GM23338 (cell line): ENCODE results near the gene RNU5B-1. TPM values are rescaled to one million over a fixed set of nuclear protein-coding genes. Genes with fewer than 3 reads are reported as not detected.

Source experiments
- CREB1 ChIP-seq: fragments of 250-450 bp; sonication (Bioruptor Pico); IDR thresholded peaks from 2 replicates; pipeline ENCODE4 v1.5.0; 2020; ENCODE audit warnings: low read depth, mild to moderate bottlenecking, moderate library complexity
- EZH2phosphoT487 ChIP-seq: fragments of 200-600 bp; sonication (generic); IDR thresholded peaks from one replicate; pipeline ENCODE4 v1.8.1; 2018; ENCODE audit warnings: antibody characterized with exemption; ENCODE audit not compliant: unreplicated experiment
- JUNB ChIP-seq: IDR thresholded peaks from one replicate; pipeline ENCODE4 v1.6.1; 2016; ENCODE audit warnings: antibody characterized with exemption; ENCODE audit not compliant: unreplicated experiment
- POLR2AphosphoS5 ChIP-seq: IDR thresholded peaks from 2 replicates; pipeline ENCODE4 v1.6.1; 2016; ENCODE audit warnings: antibody characterized with exemption, low read depth
- ZNF114 ChIP-seq: fragments of 250-450 bp; sonication (Bioruptor Pico); IDR thresholded peaks from 2 replicates; pipeline ENCODE4 v1.5.0; 2020; ENCODE audit warnings: mild to moderate bottlenecking, moderate library complexity
- ZNF331 ChIP-seq: fragments of 250-450 bp; sonication (Bioruptor Pico); IDR thresholded peaks from 2 replicates; pipeline ENCODE4 v1.5.0; 2020; ENCODE audit warnings: low read depth, mild to moderate bottlenecking, moderate library complexity
- polyA plus RNA-seq: library from polyadenylated mRNA; unstranded; fragments of >200 nt; fragmentation: Nextera tagmentation; extraction: Ambion mirVana; gene quantifications from 2 replicates; pipeline ENCODE4 v1.2.1, GENCODE V29; 2016
- total RNA-seq: library from RNA; depleted of rRNA; stranded (reverse); fragments of >200 nt; shearing (Covaris generic); gene quantifications from 2 replicates; pipeline ENCODE4 v1.2.3, GENCODE V29; 2014
- TF ChIP-seq, protein P1 (sequence below): fragments of 250-450 bp; sonication (Bioruptor Pico); IDR thresholded peaks from 2 replicates; pipeline ENCODE4 v1.5.0; 2020; ENCODE audit warnings: mild to moderate bottlenecking, moderate library complexity
- TF ChIP-seq, protein P2 (sequence below), 2 experiments: fragments of 200-600 bp in 1 of 2; sonication (generic) in 1 of 2; conservative IDR thresholded peaks; 2 replicates each; pipeline versions ENCODE4 v1.5.1 to v1.6.1; 2016 to 2017; ENCODE audit warnings: antibody characterized with exemption in 2 of 2, low read depth in 2 of 2, mild to moderate bottlenecking in 2 of 2, moderate library complexity in 1 of 2

RNU5B-1 gene
- total and polyA plus RNA-seq, 2 experiments from 2014 or later: not detected

DNA sequence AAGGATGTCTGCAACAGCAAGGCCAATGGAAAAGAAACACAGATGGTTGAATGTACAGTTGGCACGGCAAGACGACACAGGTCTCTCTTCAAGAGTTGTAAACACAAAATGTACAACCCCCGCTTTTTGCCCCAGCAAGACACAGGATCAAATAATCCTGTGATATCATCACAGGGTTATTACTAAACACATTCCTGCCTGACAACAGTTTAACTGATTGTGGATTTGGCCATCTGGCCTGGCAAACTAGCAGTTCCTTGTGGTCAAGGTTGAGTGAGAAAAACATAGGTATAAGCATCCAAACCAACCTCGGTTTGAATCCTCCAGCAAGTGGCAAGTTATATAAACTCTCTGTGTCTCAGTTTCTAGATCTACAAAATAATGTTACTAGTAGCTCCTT is 41.2 kb upstream of the RNU5B-1 start (continued):
- TF ChIP-seq, protein P1, sequence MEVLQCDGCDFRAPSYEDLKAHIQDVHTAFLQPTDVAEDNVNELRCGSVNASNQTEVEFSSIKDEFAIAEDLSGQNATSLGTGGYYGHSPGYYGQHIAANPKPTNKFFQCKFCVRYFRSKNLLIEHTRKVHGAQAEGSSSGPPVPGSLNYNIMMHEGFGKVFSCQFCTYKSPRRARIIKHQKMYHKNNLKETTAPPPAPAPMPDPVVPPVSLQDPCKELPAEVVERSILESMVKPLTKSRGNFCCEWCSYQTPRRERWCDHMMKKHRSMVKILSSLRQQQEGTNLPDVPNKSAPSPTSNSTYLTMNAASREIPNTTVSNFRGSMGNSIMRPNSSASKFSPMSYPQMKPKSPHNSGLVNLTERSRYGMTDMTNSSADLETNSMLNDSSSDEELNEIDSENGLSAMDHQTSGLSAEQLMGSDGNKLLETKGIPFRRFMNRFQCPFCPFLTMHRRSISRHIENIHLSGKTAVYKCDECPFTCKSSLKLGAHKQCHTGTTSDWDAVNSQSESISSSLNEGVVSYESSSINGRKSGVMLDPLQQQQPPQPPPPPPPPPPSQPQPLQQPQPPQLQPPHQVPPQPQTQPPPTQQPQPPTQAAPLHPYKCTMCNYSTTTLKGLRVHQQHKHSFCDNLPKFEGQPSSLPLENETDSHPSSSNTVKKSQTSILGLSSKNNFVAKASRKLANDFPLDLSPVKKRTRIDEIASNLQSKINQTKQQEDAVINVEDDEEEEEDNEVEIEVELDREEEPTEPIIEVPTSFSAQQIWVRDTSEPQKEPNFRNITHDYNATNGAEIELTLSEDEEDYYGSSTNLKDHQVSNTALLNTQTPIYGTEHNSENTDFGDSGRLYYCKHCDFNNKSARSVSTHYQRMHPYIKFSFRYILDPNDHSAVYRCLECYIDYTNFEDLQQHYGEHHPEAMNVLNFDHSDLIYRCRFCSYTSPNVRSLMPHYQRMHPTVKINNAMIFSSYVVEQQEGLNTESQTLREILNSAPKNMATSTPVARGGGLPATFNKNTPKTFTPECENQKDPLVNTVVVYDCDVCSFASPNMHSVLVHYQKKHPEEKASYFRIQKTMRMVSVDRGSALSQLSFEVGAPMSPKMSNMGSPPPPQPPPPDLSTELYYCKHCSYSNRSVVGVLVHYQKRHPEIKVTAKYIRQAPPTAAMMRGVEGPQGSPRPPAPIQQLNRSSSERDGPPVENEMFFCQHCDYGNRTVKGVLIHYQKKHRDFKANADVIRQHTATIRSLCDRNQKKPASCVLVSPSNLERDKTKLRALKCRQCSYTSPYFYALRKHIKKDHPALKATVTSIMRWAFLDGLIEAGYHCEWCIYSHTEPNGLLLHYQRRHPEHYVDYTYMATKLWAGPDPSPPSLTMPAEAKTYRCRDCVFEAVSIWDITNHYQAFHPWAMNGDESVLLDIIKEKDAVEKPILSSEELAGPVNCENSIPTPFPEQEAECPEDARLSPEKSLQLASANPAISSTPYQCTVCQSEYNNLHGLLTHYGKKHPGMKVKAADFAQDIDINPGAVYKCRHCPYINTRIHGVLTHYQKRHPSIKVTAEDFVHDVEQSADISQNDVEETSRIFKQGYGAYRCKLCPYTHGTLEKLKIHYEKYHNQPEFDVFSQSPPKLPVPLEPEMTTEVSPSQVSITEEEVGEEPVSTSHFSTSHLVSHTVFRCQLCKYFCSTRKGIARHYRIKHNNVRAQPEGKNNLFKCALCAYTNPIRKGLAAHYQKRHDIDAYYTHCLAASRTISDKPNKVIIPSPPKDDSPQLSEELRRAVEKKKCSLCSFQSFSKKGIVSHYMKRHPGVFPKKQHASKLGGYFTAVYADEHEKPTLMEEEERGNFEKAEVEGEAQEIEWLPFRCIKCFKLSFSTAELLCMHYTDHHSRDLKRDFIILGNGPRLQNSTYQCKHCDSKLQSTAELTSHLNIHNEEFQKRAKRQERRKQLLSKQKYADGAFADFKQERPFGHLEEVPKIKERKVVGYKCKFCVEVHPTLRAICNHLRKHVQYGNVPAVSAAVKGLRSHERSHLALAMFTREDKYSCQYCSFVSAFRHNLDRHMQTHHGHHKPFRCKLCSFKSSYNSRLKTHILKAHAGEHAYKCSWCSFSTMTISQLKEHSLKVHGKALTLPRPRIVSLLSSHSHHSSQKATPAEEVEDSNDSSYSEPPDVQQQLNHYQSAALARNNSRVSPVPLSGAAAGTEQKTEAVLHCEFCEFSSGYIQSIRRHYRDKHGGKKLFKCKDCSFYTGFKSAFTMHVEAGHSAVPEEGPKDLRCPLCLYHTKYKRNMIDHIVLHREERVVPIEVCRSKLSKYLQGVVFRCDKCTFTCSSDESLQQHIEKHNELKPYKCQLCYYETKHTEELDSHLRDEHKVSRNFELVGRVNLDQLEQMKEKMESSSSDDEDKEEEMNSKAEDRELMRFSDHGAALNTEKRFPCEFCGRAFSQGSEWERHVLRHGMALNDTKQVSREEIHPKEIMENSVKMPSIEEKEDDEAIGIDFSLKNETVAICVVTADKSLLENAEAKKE (CRISPR knock-in tag): no peak
- TF ChIP-seq JUNB (no peak), CREB1 (CRISPR knock-in tag) (no peak), POLR2AphosphoS5 (no peak), ZNF114 (no peak), EZH2phosphoT487 (no peak), ZNF331 (CRISPR knock-in tag) (no peak)
- TF ChIP-seq, protein P2, sequence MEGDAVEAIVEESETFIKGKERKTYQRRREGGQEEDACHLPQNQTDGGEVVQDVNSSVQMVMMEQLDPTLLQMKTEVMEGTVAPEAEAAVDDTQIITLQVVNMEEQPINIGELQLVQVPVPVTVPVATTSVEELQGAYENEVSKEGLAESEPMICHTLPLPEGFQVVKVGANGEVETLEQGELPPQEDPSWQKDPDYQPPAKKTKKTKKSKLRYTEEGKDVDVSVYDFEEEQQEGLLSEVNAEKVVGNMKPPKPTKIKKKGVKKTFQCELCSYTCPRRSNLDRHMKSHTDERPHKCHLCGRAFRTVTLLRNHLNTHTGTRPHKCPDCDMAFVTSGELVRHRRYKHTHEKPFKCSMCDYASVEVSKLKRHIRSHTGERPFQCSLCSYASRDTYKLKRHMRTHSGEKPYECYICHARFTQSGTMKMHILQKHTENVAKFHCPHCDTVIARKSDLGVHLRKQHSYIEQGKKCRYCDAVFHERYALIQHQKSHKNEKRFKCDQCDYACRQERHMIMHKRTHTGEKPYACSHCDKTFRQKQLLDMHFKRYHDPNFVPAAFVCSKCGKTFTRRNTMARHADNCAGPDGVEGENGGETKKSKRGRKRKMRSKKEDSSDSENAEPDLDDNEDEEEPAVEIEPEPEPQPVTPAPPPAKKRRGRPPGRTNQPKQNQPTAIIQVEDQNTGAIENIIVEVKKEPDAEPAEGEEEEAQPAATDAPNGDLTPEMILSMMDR (conservative IDR thresholded peaks at IDR 0.05; ENCODE audit: low read depth in 2 of 2): no peak
